ENCODE results near the gene SULF2. TPM values are rescaled to one million over a fixed set of nuclear protein-coding genes. Genes with fewer than 3 reads are reported as not detected.
"Not testable (repeated sequence)": the region's sequence is repeated elsewhere in the genome, so short reads cannot be mapped to it uniquely, and the experiment has no call there.

Gene SULF2
- total and polyA plus RNA-seq, 2 of the 4 experiments (the other 2 are of a cell fraction): 0.54 to 0.77 TPM

DNA sequence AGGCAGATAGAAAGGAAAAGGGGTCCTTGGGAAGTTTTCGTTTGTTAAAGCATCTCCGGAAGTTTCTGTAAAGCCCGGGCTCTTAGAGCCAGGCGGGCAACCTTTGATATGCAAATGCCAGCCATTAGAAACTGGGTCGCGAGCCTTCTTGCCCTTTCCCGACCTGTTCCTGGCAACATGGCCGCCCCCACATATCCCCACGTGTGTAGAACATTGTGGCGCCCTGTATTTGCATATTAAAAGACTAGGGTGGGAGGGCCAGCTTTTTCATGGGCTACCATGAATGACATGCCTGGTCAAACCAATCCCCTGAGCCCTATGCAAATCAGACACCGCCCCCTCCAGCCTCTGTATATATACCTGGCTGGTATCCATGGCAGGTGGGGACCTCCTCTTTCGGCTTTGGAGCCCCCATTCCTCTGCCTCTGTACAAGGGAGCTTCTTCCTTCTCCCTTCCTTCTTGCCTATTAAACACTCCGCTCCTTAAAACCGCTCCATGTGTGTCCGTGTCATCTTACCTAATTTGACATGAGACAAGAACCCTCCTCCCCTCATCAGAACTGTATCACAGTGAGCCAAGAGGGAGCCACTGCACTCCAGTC is 19.0 kb upstream of the SULF2 start:
- ATAC-seq (ENCODE audit: low read depth); in situ Hi-C loops (cut with MboI; ENCODE audit: low sequenced_read_pairs); H2AFZ ChIP-seq (replicated peaks; ENCODE audit: low read length, poor library complexity); H3K4me1 ChIP-seq (ENCODE audit: control insufficient read depth, insufficient read depth, low read length); H2AK9ac ChIP-seq (replicated peaks; ENCODE audit: low read depth, low read length, poor library complexity); H4K91ac ChIP-seq (ENCODE audit: insufficient read depth, low read depth, low read length); H3K27ac ChIP-seq (ENCODE audit: insufficient read depth, low read length); H3K9ac ChIP-seq (ENCODE audit: low read depth, low read length); H3K23ac ChIP-seq (ENCODE audit: low read depth, low read length); POLR2A ChIA-PET (ENCODE audit: unreplicated experiment); H3K36me3 ChIP-seq (ENCODE audit: control insufficient read depth, insufficient read depth, low read length); DNase-seq; H3K14ac ChIP-seq (replicated peaks; ENCODE audit: low read depth, low read length); H3K9me3 ChIP-seq (ENCODE audit: control insufficient read depth, insufficient read depth, low read length); H3K79me1 ChIP-seq (ENCODE audit: low read depth in 1 of 2, low read length in 2 of 2); H2BK5ac ChIP-seq (ENCODE audit: low read depth, low read length, poor library complexity, severe bottlenecking); dilution Hi-C loops (cut with HindIII; ENCODE audit: low sequenced_read_pairs, unreplicated experiment); H4K8ac ChIP-seq (ENCODE audit: low read depth in 2 of 2, low read length in 2 of 2); H3K27me3 ChIP-seq (ENCODE audit: control insufficient read depth, insufficient read depth, low read length); H3K4me2 ChIP-seq (ENCODE audit: low read depth, low read length); CTCF ChIA-PET; H4K20me1 ChIP-seq (ENCODE audit: insufficient read depth, low read length); H2BK20ac ChIP-seq (ENCODE audit: low read depth, low read length); H3K9me1 ChIP-seq (ENCODE audit: insufficient read depth, low read length); H3K18ac ChIP-seq (ENCODE audit: low read depth, low read length); H2BK15ac ChIP-seq (ENCODE audit: low read depth, low read length); H3K4ac ChIP-seq (ENCODE audit: low read depth, low read length); intact Hi-C loops (cut with micrococcal nuclease); H4K5ac ChIP-seq (ENCODE audit: low read depth, low read length); H2AK5ac ChIP-seq (ENCODE audit: low read depth, low read length); H2BK120ac ChIP-seq (ENCODE audit: low read depth, low read length); BruUV-seq (replicated peaks); H3K56ac ChIP-seq (ENCODE audit: extremely low read depth, insufficient read depth, low read length); H3K4me3 ChIP-seq (ENCODE audit: insufficient read depth, low read depth, low read length): not testable (repeated sequence)
- 88% methylated on average over 2 of the region's 15 CpGs; no CpG with 5 or more reads in 1 of the 2 experiments for WGBS, 2 experiments (ENCODE audit: extremely low coverage in 2 of 2, insufficient read length in 1 of 2)

Data from IMR-90 (cell line).